Breast epithelium (tissue), 4 donors: ENCODE measurements around the gene EXOC3L2. TPM values are rescaled to one million over a fixed set of nuclear protein-coding genes. Genes with fewer than 3 reads are reported as not detected.

Experiments used
- DNase-seq, 2 donors: peaks; one replicate each; pipeline ENCODE4 v3.0.0-alpha.2; 2019; ENCODE audit warnings: low spot score in 2 of 2
- H3K27ac ChIP-seq, 2 donors: fragments of 200-600 bp; sonication (generic) in 1 of 2; one replicate each; pipeline ENCODE4 v1.5.1; 2016 to 2019; ENCODE audit warnings: mild to moderate bottlenecking in 1 of 2
- H3K27me3 ChIP-seq, 2 donors: fragments of 200-600 bp; sonication (generic) in 1 of 2; one replicate each; pipeline versions ENCODE4 v1.5.1 to v1.6.0; 2017 to 2019; ENCODE audit warnings: control low read depth in 1 of 2, mild to moderate bottlenecking in 1 of 2
- H3K36me3 ChIP-seq: fragments of 200-600 bp; one replicate; pipeline ENCODE4 v1.5.1; 2019
- H3K4me1 ChIP-seq, 2 donors: fragments of 200-600 bp; sonication (generic); one replicate each; pipeline ENCODE4 v1.5.1; 2016 to 2019; ENCODE audit warnings: control low read depth in 1 of 2
- H3K4me3 ChIP-seq, 3 donors: fragments of 200-600 bp; sonication (generic); 1 replicate in 2 of 3; 2 replicates in 1 of 3; pipeline ENCODE4 v1.5.1; 2016 to 2019; ENCODE audit warnings: mild to moderate bottlenecking in 3 of 3, moderate library complexity in 2 of 3
- H3K9me3 ChIP-seq, 2 donors: fragments of 200-600 bp; sonication (generic) in 1 of 2; one replicate each; pipeline ENCODE4 v1.5.1; 2016 to 2019; ENCODE audit warnings: control low read depth in 1 of 2
- POLR2A ChIP-seq: fragments of 450-650 bp; IDR thresholded peaks from one replicate; pipeline ENCODE4 v1.6.1; 2016; ENCODE audit warnings: antibody characterized with exemption, mild to moderate bottlenecking, moderate library complexity
- POLR2AphosphoS5 ChIP-seq, 3 donors: sonication (generic); formaldehyde crosslinking; IDR thresholded peaks; one replicate each; pipeline ENCODE4 v1.6.1; 2017; ENCODE audit warnings: antibody characterized with exemption in 3 of 3
- intact Hi-C: fragments of 100-400 bp; cut with DNase I; formaldehyde crosslinking; loops from one replicate; pipeline ENCODE4 v1.15.1; 2023; ENCODE audit warnings: low total_unique reads
- total RNA-seq, 3 donors: library from RNA; depleted of rRNA; stranded (reverse); fragments of >200 nt; gene quantifications; one replicate each; pipeline ENCODE4 v1.1.0, GENCODE V29; 2016
- TF ChIP-seq, protein P1 (sequence below), 3 donors: fragments of 450-650 bp; IDR thresholded peaks; one replicate each; pipeline ENCODE4 v1.5.1; 2016 to 2017; ENCODE audit warnings: antibody characterized with exemption in 3 of 3, mild to moderate bottlenecking in 3 of 3, moderate library complexity in 3 of 3

EXOC3L2 gene
- total RNA-seq, 3 donors from 2014 or later = 0.44 to 2.3 (median 0.64) TPM

- Histone ChIP-seq H3K36me3 (no peaks in the 10 kb centered on the region), H3K27me3 (peaks cover 6 to 8% of the 10 kb centered on the region in 2 donors), H3K27ac (no peak overlapping the region), H3K4me1 (no peaks in the 10 kb centered on the region), H3K9me3 (no peaks in the 10 kb centered on the region), H3K4me3 (no peak overlapping the region)
- no peak for DNase-seq
- TF ChIP-seq POLR2A = no peak
- TF ChIP-seq, protein P1, sequence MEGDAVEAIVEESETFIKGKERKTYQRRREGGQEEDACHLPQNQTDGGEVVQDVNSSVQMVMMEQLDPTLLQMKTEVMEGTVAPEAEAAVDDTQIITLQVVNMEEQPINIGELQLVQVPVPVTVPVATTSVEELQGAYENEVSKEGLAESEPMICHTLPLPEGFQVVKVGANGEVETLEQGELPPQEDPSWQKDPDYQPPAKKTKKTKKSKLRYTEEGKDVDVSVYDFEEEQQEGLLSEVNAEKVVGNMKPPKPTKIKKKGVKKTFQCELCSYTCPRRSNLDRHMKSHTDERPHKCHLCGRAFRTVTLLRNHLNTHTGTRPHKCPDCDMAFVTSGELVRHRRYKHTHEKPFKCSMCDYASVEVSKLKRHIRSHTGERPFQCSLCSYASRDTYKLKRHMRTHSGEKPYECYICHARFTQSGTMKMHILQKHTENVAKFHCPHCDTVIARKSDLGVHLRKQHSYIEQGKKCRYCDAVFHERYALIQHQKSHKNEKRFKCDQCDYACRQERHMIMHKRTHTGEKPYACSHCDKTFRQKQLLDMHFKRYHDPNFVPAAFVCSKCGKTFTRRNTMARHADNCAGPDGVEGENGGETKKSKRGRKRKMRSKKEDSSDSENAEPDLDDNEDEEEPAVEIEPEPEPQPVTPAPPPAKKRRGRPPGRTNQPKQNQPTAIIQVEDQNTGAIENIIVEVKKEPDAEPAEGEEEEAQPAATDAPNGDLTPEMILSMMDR (IDR thresholded peaks at IDR 0.05) = no peak
- TF ChIP-seq POLR2AphosphoS5 (IDR thresholded peaks at IDR 0.05) = no peak
- intact Hi-C loops = no loop called here
Observed at GRCh38 chr19:45216667-45217066, 28.5 kb downstream of the EXOC3L2 start.

DNA sequence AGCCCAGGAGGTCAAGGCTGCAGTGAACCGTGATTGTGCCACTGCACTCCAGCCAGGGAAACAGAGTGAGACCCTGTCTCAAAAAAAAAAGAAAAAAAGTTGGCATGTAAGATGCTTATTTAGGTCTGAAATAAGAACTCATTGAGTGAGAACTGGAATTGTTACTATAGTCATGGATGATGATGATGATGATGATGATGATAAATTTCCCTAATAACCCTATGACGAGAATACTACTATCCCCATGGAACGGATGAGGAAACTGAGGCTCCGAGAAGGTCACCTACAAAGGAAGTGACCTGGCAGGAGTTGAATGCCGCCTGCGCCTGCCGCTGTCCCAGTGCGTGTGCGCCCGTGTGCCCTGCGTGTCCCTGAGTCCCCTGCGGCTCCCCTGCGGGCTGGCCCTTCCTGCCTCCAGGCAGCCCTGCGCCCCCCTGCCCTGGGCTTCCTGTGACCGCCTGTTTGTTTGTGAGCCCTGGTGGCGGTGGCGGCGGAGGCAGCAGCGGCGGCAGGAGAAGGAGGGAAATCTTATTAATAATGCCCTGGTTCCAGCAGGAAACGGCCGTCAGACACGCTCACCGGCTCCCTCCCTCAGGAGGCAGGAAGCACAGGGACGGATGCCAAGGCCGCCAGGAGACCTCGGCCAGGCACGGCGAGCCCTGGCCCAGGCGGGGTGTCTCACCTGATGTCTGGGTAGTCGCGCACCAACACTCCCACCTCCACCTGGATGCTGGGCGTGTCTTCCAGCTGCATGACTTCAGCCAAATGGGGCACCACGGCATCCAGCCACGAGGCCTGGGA is 29.6 kb downstream of the EXOC3L2 start:
- H3K27me3 ChIP-seq = peaks cover 6 to 8% of the 10 kb centered on the region in 2 donors
- H3K36me3 ChIP-seq = no peaks in the 10 kb centered on the region
- peak overlapping the region; percentile 50 to 52 for H3K27ac ChIP-seq
- TF ChIP-seq POLR2AphosphoS5 (IDR thresholded peaks at IDR 0.05) (no peak), POLR2A (no peak)
- TF ChIP-seq, protein P1 (IDR thresholded peaks at IDR 0.05) = no peak
- peak overlapping the region in 2 of 3 donors; percentile 29 to 55 for H3K4me3 ChIP-seq
- no peaks in the 10 kb centered on the region for H3K9me3 ChIP-seq
- no peaks in the 10 kb centered on the region for H3K4me1 ChIP-seq
- intact Hi-C loops = no loop called here
- DNase-seq = peak; percentile 23 to 60

DNA sequence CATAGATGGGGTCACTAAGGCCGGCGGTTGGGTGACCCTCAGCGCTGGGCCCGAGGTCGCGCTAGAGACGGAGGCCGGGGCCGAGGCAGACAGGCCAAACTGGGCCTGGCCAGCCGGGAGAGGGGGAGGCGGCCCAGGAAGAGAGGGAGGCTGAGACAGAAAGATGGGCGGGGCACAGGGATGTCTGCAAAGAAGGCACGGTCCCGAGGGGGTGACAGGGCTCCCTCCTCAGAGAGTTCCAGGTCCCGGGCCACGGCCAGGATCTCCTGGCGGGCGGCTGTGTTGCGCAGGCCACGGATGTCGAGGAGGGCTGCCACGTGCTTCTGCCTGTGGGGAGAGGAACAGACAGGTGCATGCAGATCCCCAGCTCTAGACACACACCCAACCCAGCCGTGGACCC is 32.2 kb downstream of the EXOC3L2 start:
- no peak for DNase-seq
- intact Hi-C loops = no loop called here
- Histone ChIP-seq H3K9me3 (no peaks in the 10 kb centered on the region), H3K4me3 (no peak overlapping the region), H3K27ac (peak overlapping the region; percentile 33 to 56), H3K36me3 (no peaks in the 10 kb centered on the region), H3K4me1 (no peaks in the 10 kb centered on the region), H3K27me3 (peaks cover 6 to 7% of the 10 kb centered on the region in 2 donors)
- TF ChIP-seq POLR2AphosphoS5 (IDR thresholded peaks at IDR 0.05) = no peak
- TF ChIP-seq, protein P1 (IDR thresholded peaks at IDR 0.05) = no peak
- no peak for TF ChIP-seq POLR2A

DNA sequence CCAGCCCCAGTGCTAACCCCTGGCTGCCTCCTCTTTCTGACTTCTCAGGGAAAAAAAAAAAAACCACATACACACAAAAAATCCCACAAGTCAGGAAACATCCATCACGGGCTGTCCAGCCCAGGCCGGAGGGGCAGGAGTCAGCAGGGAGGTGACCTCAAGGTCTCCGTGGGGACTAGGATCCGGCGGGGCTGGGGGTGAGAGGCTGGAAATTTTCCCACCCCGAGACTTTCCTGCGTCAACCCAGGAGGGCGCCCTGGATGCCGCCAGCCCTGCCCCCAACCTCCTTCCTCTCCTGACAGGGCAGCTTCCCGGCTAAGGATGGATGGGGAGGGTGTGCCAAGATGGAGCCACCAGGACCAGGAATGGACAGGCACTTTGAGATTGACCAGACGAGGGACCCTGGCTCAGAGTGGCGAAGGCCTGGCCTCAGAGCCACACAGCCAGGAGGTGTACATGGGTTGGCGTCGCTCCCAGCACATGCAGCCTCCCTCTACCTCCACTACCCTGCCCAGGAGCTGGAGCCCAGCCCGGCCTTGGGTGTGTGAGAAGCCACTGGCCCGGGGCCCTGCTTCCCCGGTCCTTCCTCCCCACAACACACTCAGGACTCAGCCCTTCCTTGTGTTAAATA is 33.3 kb downstream of the EXOC3L2 start:
- Histone ChIP-seq H3K4me1 (no peaks in the 10 kb centered on the region), H3K27me3 (no peaks in the 10 kb centered on the region), H3K4me3 (no peak overlapping the region), H3K27ac (peak overlapping the region; percentile 34 to 54), H3K36me3 (no peaks in the 10 kb centered on the region), H3K9me3 (no peaks in the 10 kb centered on the region)
- intact Hi-C loops = no loop called here
- TF ChIP-seq POLR2A (no peak), POLR2AphosphoS5 (IDR thresholded peaks at IDR 0.05) (peak in 1 of 3 donors; percentile 37)
- DNase-seq = peak; percentile 74 to 79

DNA sequence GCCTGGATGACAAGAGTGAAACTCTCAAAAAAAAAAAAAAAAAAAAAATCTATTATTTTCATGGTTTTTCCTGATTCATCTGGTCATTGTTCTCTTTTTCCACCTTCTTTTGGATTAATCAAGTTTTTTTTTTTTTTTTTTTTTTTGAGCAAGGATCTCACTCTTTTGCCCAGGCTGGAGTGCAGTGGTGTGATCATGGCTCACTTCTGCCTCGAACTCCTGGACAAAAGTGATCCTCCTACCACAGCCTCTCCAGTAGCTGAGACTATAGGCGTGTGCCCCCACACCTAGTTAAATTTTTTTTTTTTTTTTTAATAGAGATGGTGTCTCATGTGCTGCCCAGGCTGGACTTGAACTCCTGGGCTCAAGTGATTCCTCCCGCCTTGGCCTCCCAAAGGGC is 38.9 kb downstream of the EXOC3L2 start:
- no peak for DNase-seq

More for the DNA sequence above, 38.9 kb downstream of the EXOC3L2 start:
- Histone ChIP-seq H3K9me3 (no peaks in the 10 kb centered on the region), H3K4me3 (no peak overlapping the region), H3K27ac (no peak overlapping the region), H3K4me1 (no peaks in the 10 kb centered on the region), H3K27me3 (no peaks in the 10 kb centered on the region), H3K36me3 (no peaks in the 10 kb centered on the region)
- TF ChIP-seq POLR2A = no peak
- TF ChIP-seq, protein P1 (IDR thresholded peaks at IDR 0.05) = no peak
- TF ChIP-seq POLR2AphosphoS5 (IDR thresholded peaks at IDR 0.05) = no peak
- intact Hi-C loops = no loop called here
